Stomach (tissue), 9 donors: ENCODE data around the gene C10orf90. TPM values are rescaled to one million over a fixed set of nuclear protein-coding genes. Genes with fewer than 3 reads are reported as not detected.

ENCODE experiments used
- DNase-seq, 2 donors: peaks; one replicate each; pipeline versions ENCODE4 v3.0.0 to v3.0.0-alpha.2; 2013 to 2019
- H3K27ac ChIP-seq, 5 donors: fragments of 200-600 bp in 4 of 5; sonication (generic) in 4 of 5; one replicate each; pipeline ENCODE4 v1.5.1; 2013 to 2019; ENCODE audit warnings: mild to moderate bottlenecking in 1 of 5, moderate library complexity in 1 of 5
- H3K27me3 ChIP-seq, 3 donors: fragments of 200-600 bp; sonication (generic); one replicate each; pipeline ENCODE4 v1.5.1; 2017 to 2019; ENCODE audit warnings: mixed run types in 1 of 3
- H3K36me3 ChIP-seq, 4 donors: fragments of 200-600 bp; sonication (generic); 1 replicate in 3 of 4; 2 replicates in 1 of 4; pipeline ENCODE4 v1.5.1; 2016 to 2019
- H3K4me1 ChIP-seq, 4 donors: fragments of 200-600 bp; sonication (generic); one replicate each; pipeline ENCODE4 v1.5.1; 2016 to 2019
- H3K4me3 ChIP-seq, 4 donors: fragments of 200-600 bp; sonication (generic) in 3 of 4; one replicate each; pipeline ENCODE4 v1.5.1; 2016 to 2019; ENCODE audit warnings: mild to moderate bottlenecking in 1 of 4
- H3K9me3 ChIP-seq, 4 donors: fragments of 200-600 bp; sonication (generic); one replicate each; pipeline ENCODE4 v1.5.1; 2016 to 2019
- EP300 ChIP-seq: sonication (generic); formaldehyde crosslinking; IDR thresholded peaks from one replicate; pipeline ENCODE4 v1.6.1; 2017; ENCODE audit warnings: antibody characterized with exemption
- POLR2A ChIP-seq, 4 donors: fragments of 450-650 bp; IDR thresholded peaks; one replicate each; pipeline ENCODE4 v1.6.1; 2016; ENCODE audit warnings: antibody characterized with exemption in 4 of 4, control low read depth in 2 of 4, mild to moderate bottlenecking in 1 of 4, moderate library complexity in 1 of 4
- POLR2AphosphoS5 ChIP-seq, 3 donors: sonication (generic); formaldehyde crosslinking; IDR thresholded peaks; one replicate each; pipeline ENCODE4 v1.6.1; 2016; ENCODE audit warnings: antibody characterized with exemption in 3 of 3
- WGBS, 5 donors: extraction: QIAGEN DNeasy Blood & Tissue Kit in 3 of 5; methylation state at CpG; one replicate each; pipeline versions ENCODE4 v1.1.5 to v1.1.7; 2013 to 2018; 5-methylcytosine and 5-hydroxymethylcytosine counted together
- intact Hi-C: fragments of 100-400 bp; cut with DNase I; formaldehyde crosslinking; loops from one replicate; pipeline ENCODE4 v1.15.1; 2023; ENCODE audit warnings: low total_unique reads
- polyA plus RNA-seq, 3 donors: library from polyadenylated mRNA; stranded (reverse); fragments of 200-250 nt; gene quantifications; one replicate each; pipeline ENCODE4 v1.2.3, GENCODE V29; 2013
- total RNA-seq, 5 donors: library from RNA; depleted of rRNA; stranded (reverse); fragments of >200 nt; gene quantifications; one replicate each; pipeline versions ENCODE4 v1.1.0 to v1.2.3, GENCODE V29; 2014 to 2016
- TF ChIP-seq, protein P1 (sequence below), 7 experiments: fragments of 450-650 bp in 4 of 7; fragments of 200-600 bp in 3 of 7; sonication (generic) in 3 of 7; IDR thresholded peaks; one replicate each; pipeline ENCODE4 v1.5.1; 2016 to 2019; ENCODE audit warnings: antibody characterized with exemption in 7 of 7, control low read depth in 2 of 7, mild to moderate bottlenecking in 1 of 7
- donor health status: healthy with polysubstance abuse.
- donor health status: Bipolar disorder and iron deficiency.
- donor health status: healthy.

C10orf90 gene
- total and polyA plus RNA-seq, 8 donors = not detected

DNA sequence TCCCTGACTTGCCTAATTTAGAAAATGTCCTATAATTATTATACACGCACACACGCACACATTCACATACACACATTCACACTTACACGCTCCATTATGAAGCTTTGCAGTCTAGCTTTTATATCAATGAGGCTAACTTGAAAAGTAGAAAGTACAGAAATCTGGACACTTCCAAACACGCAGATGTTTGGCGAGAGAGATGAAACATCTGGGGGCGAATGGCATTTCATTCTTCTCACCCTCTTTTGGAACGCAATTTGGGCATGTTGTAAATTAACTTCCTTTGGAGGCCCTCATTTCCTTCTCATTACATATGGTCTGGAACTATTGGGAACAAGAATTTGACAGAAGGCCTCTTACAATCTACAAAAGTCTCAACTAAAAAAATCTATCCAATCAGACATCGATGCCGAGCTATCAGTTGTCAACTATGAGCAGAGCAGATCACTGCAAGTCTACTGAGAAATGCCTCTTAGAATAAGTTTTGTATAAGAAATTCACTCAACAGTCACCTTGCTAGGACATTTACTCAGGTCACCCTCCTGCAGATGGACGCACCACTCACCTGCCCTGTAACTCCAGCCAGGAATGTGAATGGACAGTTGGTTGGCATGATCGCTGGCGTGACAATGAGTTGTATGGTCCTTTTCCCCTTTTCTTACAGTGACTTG lies 167.0 kb downstream of the C10orf90 start:
- intact Hi-C loops = loop anchor here (10.0 kb wide), 1 partner anchor 519 kb away; no protein-coding TSS in a partner anchor
- 86 to 93% (median 89%) methylated on average over 12 of the region's 12 CpGs for WGBS, 5 donors

DNA sequence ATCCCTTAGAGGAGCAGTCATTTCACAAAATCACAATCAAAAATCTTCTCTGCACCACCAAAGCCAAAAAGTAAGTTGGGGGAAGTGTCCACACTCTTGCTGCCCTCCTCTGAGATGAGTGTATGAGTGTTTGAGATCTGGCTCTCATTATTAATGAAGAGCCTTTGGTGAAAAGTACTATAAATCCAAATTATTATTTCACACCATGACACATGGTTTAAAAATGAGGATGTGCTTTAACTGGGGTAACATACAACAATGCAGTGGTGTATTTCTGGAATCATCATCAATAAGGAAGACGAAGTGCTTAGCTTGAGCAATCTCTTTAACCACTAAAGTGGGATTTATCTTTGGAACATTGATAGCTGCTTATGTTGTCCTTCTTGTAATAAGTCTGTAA lies 168.1 kb downstream of the C10orf90 start:
- 73 to 93% (median 84%) methylated on average over 1 of the region's 1 CpG for WGBS, 5 donors
- Histone ChIP-seq H3K27ac (no peak overlapping the region), H3K4me3 (no peak overlapping the region), H3K27me3 (no peaks in the 10 kb centered on the region), H3K4me1 (no peaks in the 10 kb centered on the region), H3K9me3 (no peaks in the 10 kb centered on the region), H3K36me3 (no peaks in the 10 kb centered on the region)
- TF ChIP-seq POLR2A (IDR thresholded peaks at IDR 0.05) (no peak), POLR2AphosphoS5 (IDR thresholded peaks at IDR 0.05) (no peak), EP300 (no peak)
- TF ChIP-seq, protein P1, sequence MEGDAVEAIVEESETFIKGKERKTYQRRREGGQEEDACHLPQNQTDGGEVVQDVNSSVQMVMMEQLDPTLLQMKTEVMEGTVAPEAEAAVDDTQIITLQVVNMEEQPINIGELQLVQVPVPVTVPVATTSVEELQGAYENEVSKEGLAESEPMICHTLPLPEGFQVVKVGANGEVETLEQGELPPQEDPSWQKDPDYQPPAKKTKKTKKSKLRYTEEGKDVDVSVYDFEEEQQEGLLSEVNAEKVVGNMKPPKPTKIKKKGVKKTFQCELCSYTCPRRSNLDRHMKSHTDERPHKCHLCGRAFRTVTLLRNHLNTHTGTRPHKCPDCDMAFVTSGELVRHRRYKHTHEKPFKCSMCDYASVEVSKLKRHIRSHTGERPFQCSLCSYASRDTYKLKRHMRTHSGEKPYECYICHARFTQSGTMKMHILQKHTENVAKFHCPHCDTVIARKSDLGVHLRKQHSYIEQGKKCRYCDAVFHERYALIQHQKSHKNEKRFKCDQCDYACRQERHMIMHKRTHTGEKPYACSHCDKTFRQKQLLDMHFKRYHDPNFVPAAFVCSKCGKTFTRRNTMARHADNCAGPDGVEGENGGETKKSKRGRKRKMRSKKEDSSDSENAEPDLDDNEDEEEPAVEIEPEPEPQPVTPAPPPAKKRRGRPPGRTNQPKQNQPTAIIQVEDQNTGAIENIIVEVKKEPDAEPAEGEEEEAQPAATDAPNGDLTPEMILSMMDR (IDR thresholded peaks at IDR 0.05) = no peak
- no peak for DNase-seq
- intact Hi-C loops = loop anchor here (10.0 kb wide), 1 partner anchor 518 kb away; no protein-coding TSS in a partner anchor

More for the DNA sequence above, 167.0 kb downstream of the C10orf90 start:
- H3K36me3 ChIP-seq = no peaks in the 10 kb centered on the region
- no peak overlapping the region for H3K4me3 ChIP-seq
- no peaks in the 10 kb centered on the region for H3K9me3 ChIP-seq
- no peak for DNase-seq
- H3K27ac ChIP-seq = no peak overlapping the region
- H3K27me3 ChIP-seq = no peaks in the 10 kb centered on the region
- TF ChIP-seq POLR2A (IDR thresholded peaks at IDR 0.05) (no peak), EP300 (no peak), POLR2AphosphoS5 (IDR thresholded peaks at IDR 0.05) (no peak)
- TF ChIP-seq, protein P1 (IDR thresholded peaks at IDR 0.05) = no peak
- no peaks in the 10 kb centered on the region for H3K4me1 ChIP-seq

DNA sequence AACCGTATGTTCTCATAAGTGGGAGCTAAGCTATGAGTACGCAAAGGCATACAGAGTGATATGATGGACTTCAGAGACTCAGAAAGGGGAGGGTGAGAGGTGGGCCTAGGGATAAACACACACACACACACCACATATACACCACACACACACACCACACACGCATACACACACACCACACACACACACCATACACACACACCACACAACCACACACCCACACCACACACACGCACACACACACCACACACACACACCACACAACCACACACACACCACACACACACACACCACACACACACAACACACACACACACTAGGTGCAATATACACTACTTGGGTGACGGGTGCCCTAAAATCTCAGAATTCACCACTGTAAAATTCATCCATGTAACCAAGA lies 168.7 kb downstream of the C10orf90 start:
- Histone ChIP-seq H3K36me3 (no peaks in the 10 kb centered on the region), H3K4me1 (no peaks in the 10 kb centered on the region), H3K27ac (no peak overlapping the region), H3K9me3 (no peaks in the 10 kb centered on the region), H3K27me3 (no peaks in the 10 kb centered on the region), H3K4me3 (no peak overlapping the region)
- TF ChIP-seq EP300 (no peak), POLR2A (IDR thresholded peaks at IDR 0.05) (no peak), POLR2AphosphoS5 (IDR thresholded peaks at IDR 0.05) (no peak)
- TF ChIP-seq, protein P1 (IDR thresholded peaks at IDR 0.05) = no peak
- WGBS, 5 donors = 88 to 95% (median 93%) methylated on average over 5 of the region's 5 CpGs
- intact Hi-C loops = loop anchor here (10.0 kb wide), 1 partner anchor 517 kb away; no protein-coding TSS in a partner anchor
- no peak for DNase-seq

DNA sequence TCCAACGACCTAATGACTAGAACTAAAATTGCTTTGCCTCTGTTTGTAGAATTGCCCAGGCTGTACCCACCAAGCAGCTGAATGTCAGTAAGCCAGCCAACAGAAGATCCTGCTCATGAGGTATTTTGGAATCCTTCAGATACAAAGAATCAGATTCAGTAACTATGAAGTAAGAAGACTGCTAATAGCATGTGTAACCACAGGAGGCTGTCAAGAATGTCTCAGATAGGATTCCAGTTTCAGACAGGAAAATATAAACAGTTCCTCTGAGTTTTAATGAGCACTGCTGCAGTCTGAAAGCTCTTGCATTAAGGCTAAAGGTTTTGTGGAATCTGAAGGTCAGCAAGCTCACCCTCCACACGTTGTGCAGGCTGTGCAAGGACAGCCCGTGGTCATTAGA lies 169.6 kb downstream of the C10orf90 start:
- DNase-seq = no peak
- no peak overlapping the region for H3K4me3 ChIP-seq
- H3K27ac ChIP-seq = no peak overlapping the region
- TF ChIP-seq EP300 (no peak), POLR2AphosphoS5 (IDR thresholded peaks at IDR 0.05) (no peak), POLR2A (IDR thresholded peaks at IDR 0.05) (no peak)
- TF ChIP-seq, protein P1 (IDR thresholded peaks at IDR 0.05) = no peak
- H3K9me3 ChIP-seq = no peaks in the 10 kb centered on the region
- no peaks in the 10 kb centered on the region for H3K4me1 ChIP-seq
- intact Hi-C loops = loop anchor here (10.0 kb wide), 1 partner anchor 516 kb away; no protein-coding TSS in a partner anchor
- H3K36me3 ChIP-seq = no peaks in the 10 kb centered on the region
- 52 to 61% (median 57%) methylated on average over 3 of the region's 3 CpGs for WGBS, 5 donors
- H3K27me3 ChIP-seq = no peaks in the 10 kb centered on the region
